GM12873 (cell line): ENCODE results near the gene PCNT.

Experiments
- CTCF ChIP-seq: IDR thresholded peaks from 2 replicates; pipeline ENCODE4 v1.5.1; 2012; ENCODE audit warnings: low read depth, mild to moderate bottlenecking, moderate library complexity, low read length, control low read depth; ENCODE audit not compliant: insufficient read depth; ENCODE audit errors: missing control alignments

PCNT gene

DNA sequence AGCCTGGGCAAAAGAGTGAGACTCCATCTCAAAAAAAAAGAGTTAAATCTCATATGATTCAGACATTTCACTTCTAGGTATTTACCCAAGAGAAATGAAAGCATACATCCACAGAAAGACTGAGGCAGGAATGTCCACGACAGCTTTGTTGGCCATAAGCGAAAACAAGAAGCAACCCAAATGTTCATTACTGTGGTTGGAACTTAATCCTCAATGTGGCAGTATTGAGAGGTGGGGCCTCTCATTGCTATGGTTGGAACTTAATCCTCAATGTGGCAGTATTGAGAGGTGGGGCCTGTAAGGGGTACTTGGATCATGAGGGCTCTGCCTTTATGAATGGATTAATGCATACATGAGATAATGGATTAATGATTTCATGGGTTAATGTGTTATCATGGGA, 15.5 kb upstream of the PCNT start:
- TF ChIP-seq CTCF, result no peak

- no peak for TF ChIP-seq CTCF
Observed at GRCh38 chr21:46311568-46311967, 12.4 kb upstream of the PCNT start.

GRCh38 chr21:46312949-46313348, 11.0 kb upstream of the PCNT start:
- TF ChIP-seq CTCF, result no peak

GRCh38 chr21:46314441-46315020, 9.4 kb upstream of the PCNT start:
- TF ChIP-seq CTCF, result no peak

- TF ChIP-seq CTCF, result no peak
Observed at GRCh38 chr21:46316708-46317324, 7.1 kb upstream of the PCNT start.

GRCh38 chr21:46317710-46318463, 6.1 kb upstream of the PCNT start:
- no peak for TF ChIP-seq CTCF

- no peak for TF ChIP-seq CTCF
Observed at GRCh38 chr21:46318464-46318845, 5.5 kb upstream of the PCNT start.
